NOMO-1 treated with dmso at 0.1 percent for 144 hours (cell line): ENCODE results near the gene TAS2R1.

Experiments
- DNase-seq: peaks from one replicate; lab custom pipeline; 2025; ENCODE audit not compliant: unreplicated experiment; lab: John Stamatoyannopoulos, UW

TAS2R1 gene

DNA sequence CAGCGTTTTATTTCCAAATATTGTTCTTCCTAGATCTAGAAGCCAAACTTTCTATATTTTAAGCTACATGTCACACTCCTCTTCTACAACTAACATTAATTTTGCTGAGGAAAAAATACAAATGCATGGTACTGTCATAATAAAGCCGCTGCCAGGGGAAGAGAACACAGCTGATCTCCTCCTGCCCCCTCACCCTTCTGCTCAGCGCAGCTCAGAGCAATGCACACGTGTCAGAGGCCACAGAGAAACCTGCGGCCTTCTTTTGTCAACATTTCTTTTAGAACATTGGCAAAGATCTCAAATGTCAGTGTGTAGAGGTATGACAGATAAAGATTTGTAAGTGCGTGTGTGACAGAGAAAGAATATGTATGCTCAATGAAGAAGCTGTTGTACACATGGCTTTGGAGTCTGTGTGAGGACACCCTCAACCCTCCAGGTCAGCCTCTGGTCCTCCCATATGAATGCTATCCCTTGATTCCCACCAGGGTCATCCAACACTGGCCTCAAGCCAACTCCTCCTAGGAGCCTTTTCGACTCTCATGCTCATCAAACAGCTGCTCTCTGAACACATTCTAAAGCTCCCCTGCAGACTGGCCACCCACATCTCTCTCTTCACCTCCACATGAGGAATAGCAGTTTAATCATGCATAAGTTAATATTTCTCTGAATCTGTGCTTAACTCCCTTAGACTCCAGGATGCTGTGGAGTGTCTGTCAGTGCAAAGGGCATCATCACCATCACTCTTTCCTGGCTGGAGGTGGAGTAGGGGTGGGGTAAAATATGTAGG, 40.9 kb downstream of the TAS2R1 start:
- DNase-seq, result no peak

DNA sequence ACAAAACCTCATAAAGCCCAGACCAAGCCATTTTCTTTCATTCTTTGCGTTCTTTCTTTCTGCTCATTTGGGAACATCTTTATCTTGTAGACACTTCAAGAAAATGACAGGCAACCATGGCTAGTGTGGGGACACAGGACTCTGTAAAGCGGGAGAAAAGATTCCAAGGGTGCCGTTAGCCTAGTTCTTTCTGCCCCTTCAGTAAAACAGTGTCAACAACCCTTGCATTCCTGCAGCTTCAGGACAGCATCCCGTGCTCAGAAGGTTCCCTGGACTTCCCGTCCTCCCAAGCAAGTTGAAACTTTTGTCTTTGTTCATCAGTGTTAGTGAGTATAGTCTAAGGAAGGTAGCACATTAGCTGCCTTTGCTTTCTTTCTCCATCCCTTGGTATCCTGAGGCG, 41.9 kb downstream of the TAS2R1 start:
- DNase-seq, result no peak

DNA sequence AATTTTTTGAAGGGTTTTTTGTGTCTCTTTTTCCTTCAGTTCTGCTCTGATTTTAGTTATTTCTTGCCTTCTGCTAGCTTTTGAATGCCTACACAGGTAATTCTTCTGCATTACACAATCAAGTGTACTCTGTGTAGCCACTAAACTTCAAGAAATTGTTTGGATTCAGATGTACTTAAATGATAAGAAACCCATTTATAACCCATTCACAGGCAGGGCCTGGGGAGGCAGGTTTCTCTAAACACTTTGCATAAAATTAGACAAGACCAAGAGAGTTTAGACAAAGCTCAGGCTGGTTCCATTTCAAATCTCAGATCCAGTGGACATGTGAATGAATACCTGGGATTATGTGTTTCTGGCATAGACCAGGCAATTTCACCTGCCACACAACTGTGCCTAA, 43.0 kb downstream of the TAS2R1 start:
- DNase-seq, result no peak

GRCh38 chr5:9582406-9582805, 47.7 kb downstream of the TAS2R1 start:
- DNase-seq, result no peak
